Neural progenitor cell (in vitro differentiated cells): ENCODE measurements around the gene CDK16.

Experiments used
- CTCF ChIP-seq: fragments of 200-600 bp; sonication (generic); IDR thresholded peaks from 2 replicates; pipeline ENCODE4 v1.5.1; 2017; ENCODE audit warnings: antibody characterized with exemption, mild to moderate bottlenecking
- EZH2phosphoT487 ChIP-seq: fragments of 200-600 bp; sonication (generic); IDR thresholded peaks from 2 replicates; pipeline ENCODE4 v1.6.1; 2017; ENCODE audit warnings: antibody characterized with exemption

GRCh38 chrX:47214435-47215077, 3.9 kb upstream of the CDK16 start:
- TF ChIP-seq EZH2phosphoT487 (no peak), CTCF (no peak)
